OCI-LY3 (cell line): Measurements from ENCODE around the gene PACRG.

Source experiments
- EZH2phosphoT487 ChIP-seq: fragments of 200-600 bp; shearing (Covaris generic); IDR thresholded peaks from 2 replicates; pipeline ENCODE4 v1.6.1; 2018; ENCODE audit warnings: antibody characterized with exemption, mixed run types, low read depth
- TF ChIP-seq, protein P1 (sequence below): fragments of 200-600, 300-600 bp; sonication (generic); IDR thresholded peaks from 2 replicates; pipeline ENCODE4 v1.5.1; 2014; ENCODE audit warnings: antibody characterized with exemption, low read length, low read depth

DNA sequence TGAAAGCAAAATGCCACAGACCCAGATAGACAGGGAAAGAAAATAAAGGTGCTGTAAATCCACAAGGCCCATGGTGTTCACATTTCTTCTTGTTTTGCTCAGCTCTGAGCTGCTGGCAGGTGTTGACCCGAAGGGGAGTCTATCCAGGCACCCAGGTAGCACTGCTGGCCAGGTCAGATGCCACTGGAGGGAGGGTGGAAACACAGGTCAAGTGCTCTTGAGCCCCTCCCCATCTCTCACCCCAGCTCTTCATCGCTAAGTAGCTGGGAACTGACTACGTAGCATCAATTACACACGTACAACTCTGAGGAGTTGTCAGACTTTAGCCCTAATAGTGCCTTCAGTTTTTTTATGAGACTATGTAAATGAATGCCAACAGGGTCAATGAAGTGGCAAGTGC lies 399.0 kb downstream of the PACRG start:
- TF ChIP-seq, protein P1, sequence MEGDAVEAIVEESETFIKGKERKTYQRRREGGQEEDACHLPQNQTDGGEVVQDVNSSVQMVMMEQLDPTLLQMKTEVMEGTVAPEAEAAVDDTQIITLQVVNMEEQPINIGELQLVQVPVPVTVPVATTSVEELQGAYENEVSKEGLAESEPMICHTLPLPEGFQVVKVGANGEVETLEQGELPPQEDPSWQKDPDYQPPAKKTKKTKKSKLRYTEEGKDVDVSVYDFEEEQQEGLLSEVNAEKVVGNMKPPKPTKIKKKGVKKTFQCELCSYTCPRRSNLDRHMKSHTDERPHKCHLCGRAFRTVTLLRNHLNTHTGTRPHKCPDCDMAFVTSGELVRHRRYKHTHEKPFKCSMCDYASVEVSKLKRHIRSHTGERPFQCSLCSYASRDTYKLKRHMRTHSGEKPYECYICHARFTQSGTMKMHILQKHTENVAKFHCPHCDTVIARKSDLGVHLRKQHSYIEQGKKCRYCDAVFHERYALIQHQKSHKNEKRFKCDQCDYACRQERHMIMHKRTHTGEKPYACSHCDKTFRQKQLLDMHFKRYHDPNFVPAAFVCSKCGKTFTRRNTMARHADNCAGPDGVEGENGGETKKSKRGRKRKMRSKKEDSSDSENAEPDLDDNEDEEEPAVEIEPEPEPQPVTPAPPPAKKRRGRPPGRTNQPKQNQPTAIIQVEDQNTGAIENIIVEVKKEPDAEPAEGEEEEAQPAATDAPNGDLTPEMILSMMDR, result no peak
- TF ChIP-seq EZH2phosphoT487, result no peak
